Umbilical cord (tissue), 2 donors: ENCODE results near the gene DISC1. TPM values are rescaled to one million over a fixed set of nuclear protein-coding genes. Genes with fewer than 3 reads are reported as not detected.
"Not testable (repeated sequence)": the region's sequence is repeated elsewhere in the genome, so short reads cannot be mapped to it uniquely, and the experiment has no call there.

Experiments used
- DNase-seq: peaks from one replicate; pipeline ENCODE4 v3.0.0-alpha.2; 2015; ENCODE audit warnings: low spot score
- total RNA-seq: library from RNA; depleted of rRNA; stranded (reverse); fragments of >200 nt; gene quantifications from one replicate; pipeline ENCODE4 v1.2.3, GENCODE V29; 2014; ENCODE audit warnings: low replicate concordance; ENCODE audit not compliant: insufficient read depth

The DISC1 gene
- total RNA-seq, 1 donor from 2014 or later, result 17.3 TPM

- no peak for DNase-seq
Observed at GRCh38 chr1:231605149-231606100, 21.2 kb upstream of the DISC1 start.

DNA sequence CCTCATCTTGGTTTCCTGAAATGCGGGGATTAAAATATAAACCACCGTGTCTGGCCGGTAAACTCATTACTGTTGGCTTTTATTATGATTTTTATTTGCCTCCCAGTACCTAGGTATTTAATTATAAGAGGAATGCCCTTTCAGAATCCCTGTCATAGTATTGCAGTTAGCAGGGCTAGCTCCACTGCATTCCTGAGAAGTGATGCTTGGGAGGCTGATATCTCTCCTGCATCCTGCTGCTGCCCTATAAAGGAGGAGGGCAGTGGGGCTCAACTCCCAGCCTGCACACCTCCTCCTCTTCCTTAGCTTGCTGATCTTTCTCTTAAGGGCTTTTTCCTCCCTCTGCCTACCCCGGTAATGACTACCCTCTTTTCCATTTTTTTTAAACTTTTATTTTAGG, 19.9 kb upstream of the DISC1 start:
- no peak for DNase-seq

DNA sequence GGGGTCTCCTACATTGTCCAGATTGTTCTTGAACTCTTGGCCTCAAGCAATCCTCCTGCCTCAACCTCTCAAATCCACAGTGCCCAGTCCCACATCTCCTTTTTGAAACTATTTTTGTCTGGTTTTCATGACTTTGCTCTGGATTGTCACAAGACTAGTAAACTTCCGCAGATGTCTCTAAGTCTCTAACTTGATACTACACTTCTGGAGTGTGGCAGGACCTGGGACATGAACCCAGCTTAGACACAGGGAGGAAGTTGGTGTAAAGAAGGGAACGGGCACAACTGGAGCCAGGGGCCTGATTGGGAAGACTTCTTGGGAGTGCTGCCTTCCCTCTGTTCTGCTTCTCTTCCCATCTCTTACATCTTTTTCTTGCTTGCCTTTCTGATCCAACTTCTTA, 16.2 kb upstream of the DISC1 start:
- DNase-seq, result no peak

GRCh38 chr1:231611111-231611510, 15.5 kb upstream of the DISC1 start:
- no peak for DNase-seq

DNA sequence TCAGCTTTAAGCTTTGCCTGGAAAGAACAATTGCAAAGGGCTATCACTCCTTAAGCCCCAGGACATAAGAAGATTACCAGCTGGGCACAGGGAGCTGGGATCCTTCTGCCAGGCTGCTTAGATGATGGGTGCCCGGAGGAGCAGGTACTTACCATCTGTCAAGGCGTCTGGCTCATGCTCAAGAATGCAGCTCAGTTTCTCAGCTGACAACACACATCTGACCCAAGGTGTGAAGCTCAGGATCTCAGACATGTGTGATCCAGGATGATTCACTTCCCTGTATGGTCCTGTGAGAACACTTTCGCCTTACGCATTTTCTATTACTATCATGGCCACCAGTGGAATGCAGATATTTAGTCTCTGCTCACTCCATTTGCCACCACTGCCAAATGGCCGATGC, 14.7 kb upstream of the DISC1 start:
- DNase-seq, result no peak

GRCh38 chr1:231612393-231613089, 14.0 kb upstream of the DISC1 start:
- DNase-seq, result no peak

DNA sequence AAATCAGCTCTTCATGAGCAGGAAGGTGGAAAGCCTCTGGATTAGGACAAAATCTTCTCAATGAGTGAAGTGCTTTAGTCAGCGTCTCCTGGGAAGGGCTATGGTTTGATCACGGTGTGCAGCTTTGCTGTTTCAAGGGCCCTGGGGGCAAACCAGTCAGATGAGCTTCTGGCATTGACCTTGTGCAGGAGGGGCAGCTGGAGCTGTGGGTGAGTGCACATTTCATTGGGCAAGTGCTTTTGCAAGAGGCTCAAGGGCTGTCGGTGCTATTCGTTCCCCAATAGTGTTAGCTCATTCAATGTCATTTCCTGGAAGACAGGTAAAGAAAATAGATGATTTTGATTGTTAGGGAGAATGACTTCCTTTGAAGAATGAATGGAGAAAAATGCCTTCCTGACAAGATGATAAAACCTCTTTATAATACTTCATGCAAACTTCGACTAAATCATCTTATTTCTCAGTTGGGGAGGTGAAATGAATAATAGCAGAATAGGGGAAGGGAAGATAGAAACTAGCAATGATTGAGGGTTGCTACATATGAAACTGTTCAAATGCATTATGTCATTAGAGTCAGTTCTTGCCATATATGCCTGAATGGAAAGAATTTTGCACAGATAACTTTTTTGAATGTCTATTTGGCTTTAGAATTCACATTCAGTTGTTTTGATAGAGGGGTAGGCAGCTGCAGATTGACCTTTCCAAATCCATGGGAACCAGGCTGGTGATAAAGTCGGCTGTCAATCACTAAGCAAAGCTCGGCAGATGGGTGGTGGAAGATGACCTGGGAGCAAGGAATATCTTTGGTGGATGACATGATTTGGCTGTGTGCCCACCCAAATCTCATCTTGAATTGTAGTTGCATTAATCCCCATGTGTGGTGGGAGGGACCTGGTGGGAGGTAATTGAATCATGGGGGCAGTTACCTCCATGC, 12.9 kb upstream of the DISC1 start:
- no peak for DNase-seq

DNA sequence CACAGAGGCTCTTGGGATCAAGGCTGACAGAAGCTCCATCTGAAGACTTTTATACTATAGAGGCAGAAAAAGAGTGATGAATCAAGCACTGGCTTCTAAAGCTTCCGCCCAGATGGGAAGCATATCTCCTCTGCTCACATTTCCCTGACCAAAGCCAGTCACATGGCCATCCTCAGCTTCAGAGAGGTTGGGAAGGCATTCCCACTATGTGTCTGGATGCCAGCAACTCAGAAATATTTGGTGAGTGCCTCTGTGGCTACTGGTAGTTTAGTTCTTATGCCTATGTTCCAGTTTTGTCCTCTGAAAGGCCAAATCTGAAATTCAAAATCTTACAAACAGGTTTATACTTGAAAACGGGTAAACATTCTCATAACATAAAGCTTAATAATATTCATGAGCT, 9.9 kb upstream of the DISC1 start:
- no peak for DNase-seq

GRCh38 chr1:231618609-231619256, 7.9 kb upstream of the DISC1 start:
- DNase-seq, result peak; percentile 47

GRCh38 chr1:231619257-231619634, 7.3 kb upstream of the DISC1 start:
- DNase-seq, result no peak

DNA sequence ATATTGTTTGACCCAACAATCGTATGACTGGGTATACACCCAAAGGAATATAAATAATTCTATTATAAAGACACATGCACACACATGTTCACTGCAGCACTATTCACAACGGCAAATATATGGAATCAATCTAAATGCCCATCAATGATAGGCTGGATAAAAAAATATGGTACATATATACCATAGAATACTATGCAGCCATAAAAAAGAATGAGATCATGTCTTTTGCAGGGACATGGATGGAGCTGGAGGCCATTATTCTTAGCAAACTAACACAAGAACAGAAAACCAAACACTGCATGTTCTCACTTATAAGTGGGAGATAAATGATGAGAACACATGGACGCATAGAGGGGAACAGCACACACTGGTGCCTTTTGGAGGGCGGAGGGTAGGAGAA, 1.5 kb upstream of the DISC1 start:
- not testable (repeated sequence) for DNase-seq

DNA sequence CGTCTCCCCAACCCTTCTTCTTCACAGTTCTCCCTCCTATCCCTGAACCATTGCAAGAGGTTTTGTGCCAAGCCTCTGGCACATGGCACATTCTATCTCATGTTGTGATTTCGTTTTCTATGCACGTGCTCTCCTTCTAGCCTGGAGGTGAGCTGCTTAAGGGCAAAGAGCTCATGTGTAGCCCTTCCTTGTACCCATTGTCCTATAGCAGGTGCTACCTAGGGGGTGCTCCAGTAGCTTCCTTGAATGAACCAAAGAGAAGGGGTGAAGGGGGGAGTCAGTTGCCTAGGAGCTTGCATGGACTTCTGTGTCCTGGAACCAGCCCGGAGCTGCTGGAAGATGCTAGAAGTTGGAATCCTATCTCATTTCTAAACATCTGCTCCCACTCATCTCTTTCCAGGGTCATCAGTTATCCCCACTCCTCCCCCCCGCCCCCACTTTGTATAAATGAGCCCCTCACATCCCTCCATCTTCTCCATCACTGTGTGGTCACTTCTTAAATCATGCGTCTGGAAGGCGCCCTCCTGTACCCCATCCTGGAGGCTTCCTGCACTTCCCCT, 535 bp upstream of the DISC1 start:
- no peak for DNase-seq

GRCh38 chr1:231626951-231627614, 493 bp downstream of the DISC1 start:
- DNase-seq, result peak; percentile 75

DNA sequence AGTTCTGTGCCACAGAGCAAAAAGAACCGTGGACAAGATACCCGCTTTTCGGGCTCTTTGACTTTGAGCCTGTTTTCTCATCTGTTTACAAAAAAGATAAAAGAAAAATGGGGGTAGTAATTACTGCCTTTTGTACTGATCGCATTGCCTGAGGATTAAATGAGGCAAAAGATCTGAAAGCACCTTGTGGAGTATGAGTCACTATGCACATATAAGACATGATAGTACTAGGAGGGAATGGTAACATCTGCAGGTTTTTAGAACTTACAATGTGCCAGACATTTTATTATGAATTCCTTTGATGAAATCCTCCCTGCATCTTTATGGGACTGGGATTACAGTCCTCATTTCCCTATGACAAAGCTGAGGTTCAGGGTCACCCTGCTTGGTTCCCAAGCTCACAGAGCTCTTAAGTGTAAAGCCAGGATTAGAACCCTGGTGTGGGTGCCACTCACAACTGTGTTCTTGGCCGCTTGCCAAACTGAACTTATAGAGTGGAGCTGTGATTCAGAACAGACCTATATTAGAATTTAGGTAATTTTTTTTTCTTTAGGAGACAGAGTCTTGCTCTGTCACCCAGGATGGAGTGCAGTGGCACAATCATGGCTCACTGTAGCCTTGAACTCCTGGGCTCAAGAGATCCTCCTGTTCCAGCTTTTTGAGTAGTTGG, 1.8 kb downstream of the DISC1 start:
- peak; percentile 31 for DNase-seq

GRCh38 chr1:231629132-231629531, 2.5 kb downstream of the DISC1 start:
- no peak for DNase-seq

DNA sequence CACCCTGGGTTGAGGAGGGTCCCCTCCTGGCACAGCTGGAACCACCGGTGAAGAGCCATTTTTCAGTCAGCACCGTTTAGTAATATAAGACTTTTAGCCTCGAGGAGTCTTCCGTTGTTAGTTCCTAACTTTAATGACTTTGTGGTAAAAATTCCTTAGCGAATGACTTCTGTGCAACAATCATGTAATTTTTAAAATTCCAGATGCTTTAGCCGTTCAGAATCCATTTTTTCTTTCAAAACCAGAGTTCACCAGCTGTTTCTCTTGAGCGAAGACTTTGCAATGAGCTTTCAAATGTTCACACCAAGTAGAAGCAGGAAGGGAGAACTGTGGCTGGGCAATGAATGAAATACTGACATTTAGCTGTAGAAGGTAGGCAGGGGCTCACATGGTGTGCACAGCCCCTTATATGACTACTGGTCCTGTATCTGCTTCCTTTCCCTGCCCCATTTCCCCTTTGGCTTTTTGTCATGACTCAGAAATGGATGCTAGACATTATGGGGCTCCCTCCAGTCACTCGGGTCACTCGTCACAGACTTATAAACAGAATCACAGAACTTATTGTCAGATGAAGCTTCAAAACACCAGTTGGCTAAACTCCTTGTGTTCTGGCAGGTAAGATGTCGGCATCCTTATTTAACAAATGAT, 4.1 kb downstream of the DISC1 start:
- no peak for DNase-seq

GRCh38 chr1:231631717-231632116, 5.1 kb downstream of the DISC1 start:
- DNase-seq, result no peak

- DNase-seq, result no peak
Observed at GRCh38 chr1:231632119-231632518, 5.5 kb downstream of the DISC1 start.

- DNase-seq, result no peak
Observed at GRCh38 chr1:231634323-231635013, 7.9 kb downstream of the DISC1 start.
